ENCODE data around the gene MGRN1. TPM values are rescaled to one million over a fixed set of nuclear protein-coding genes. Genes with fewer than 3 reads are reported as not detected.

The MGRN1 gene
- polyA plus RNA-seq, 1 donor from 2014 or later: 35.9 TPM

DNA sequence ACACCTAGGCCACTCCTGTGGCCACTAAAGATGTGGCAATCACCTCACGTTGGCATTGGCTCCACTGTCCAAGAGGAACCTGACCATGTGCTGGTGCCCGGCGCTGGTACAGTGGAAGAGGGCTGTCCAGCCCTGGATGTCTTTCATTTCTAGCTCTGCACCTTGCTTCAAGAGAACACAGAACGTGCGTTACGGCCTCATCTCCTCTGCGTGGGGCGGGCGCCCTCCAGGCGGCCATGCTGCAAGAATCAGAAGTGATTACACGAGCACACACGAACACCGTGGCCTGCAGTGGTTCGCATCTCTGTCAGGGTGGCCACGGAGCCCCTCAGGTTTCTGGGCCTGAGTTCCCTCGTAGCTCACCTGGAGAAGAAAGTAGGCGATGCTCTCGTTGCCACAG, 102.0 kb downstream of the MGRN1 start:
- Histone ChIP-seq H3K4me3 (ENCODE audit: low read length) (no peak overlapping the region), H3K9ac (ENCODE audit: low read length) (no peak overlapping the region), H3K27me3 (ENCODE audit: insufficient read depth, low read depth, low read length) (no peaks in the 10 kb centered on the region), H3F3A (ENCODE audit: insufficient read depth, low read length, poor library complexity, severe bottlenecking) (no peaks in the 10 kb centered on the region), H3K79me2 (replicated peaks; ENCODE audit: insufficient read depth, low read length) (no peaks in the 10 kb centered on the region), H3K9me2 (ENCODE audit: insufficient read depth, low read length) (no peaks in the 10 kb centered on the region), H4K20me1 (ENCODE audit: insufficient read depth) (no peaks in the 10 kb centered on the region), H3K9me3 (ENCODE audit: low read length) (no peaks in the 10 kb centered on the region), H3K36me3 (ENCODE audit: insufficient read depth, low read length) (no peaks in the 10 kb centered on the region), H3K4me2 (ENCODE audit: low read length) (no peak overlapping the region), H3K27ac (ENCODE audit: low read length) (no peak overlapping the region), H2AFZ (ENCODE audit: low read depth, low read length) (no peak overlapping the region)
- TF ChIP-seq SMC3 (conservative IDR thresholded peaks at IDR 0.05; ENCODE audit: poor library complexity) (no peak), EP300 (conservative IDR thresholded peaks at IDR 0.05; ENCODE audit: poor library complexity, severe bottlenecking) (no peak), EZH2 (IDR thresholded peaks at IDR 0.05; ENCODE audit: borderline replicate concordance, insufficient read depth, low read length, poor library complexity, severe bottlenecking) (no peak), RAD21 (conservative IDR thresholded peaks at IDR 0.05) (no peak), TAF1 (IDR thresholded peaks at IDR 0.05; ENCODE audit: low read depth) (no peak), POLR2AphosphoS5 (IDR thresholded peaks at IDR 0.05) (no peak), MXI1 (conservative IDR thresholded peaks at IDR 0.05; ENCODE audit: poor library complexity, severe bottlenecking) (no peak)
- TF ChIP-seq, protein P1, sequence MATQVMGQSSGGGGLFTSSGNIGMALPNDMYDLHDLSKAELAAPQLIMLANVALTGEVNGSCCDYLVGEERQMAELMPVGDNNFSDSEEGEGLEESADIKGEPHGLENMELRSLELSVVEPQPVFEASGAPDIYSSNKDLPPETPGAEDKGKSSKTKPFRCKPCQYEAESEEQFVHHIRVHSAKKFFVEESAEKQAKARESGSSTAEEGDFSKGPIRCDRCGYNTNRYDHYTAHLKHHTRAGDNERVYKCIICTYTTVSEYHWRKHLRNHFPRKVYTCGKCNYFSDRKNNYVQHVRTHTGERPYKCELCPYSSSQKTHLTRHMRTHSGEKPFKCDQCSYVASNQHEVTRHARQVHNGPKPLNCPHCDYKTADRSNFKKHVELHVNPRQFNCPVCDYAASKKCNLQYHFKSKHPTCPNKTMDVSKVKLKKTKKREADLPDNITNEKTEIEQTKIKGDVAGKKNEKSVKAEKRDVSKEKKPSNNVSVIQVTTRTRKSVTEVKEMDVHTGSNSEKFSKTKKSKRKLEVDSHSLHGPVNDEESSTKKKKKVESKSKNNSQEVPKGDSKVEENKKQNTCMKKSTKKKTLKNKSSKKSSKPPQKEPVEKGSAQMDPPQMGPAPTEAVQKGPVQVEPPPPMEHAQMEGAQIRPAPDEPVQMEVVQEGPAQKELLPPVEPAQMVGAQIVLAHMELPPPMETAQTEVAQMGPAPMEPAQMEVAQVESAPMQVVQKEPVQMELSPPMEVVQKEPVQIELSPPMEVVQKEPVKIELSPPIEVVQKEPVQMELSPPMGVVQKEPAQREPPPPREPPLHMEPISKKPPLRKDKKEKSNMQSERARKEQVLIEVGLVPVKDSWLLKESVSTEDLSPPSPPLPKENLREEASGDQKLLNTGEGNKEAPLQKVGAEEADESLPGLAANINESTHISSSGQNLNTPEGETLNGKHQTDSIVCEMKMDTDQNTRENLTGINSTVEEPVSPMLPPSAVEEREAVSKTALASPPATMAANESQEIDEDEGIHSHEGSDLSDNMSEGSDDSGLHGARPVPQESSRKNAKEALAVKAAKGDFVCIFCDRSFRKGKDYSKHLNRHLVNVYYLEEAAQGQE (IDR thresholded peaks at IDR 0.05; ENCODE audit: borderline replicate concordance): no peak
- TF ChIP-seq, protein P2, sequence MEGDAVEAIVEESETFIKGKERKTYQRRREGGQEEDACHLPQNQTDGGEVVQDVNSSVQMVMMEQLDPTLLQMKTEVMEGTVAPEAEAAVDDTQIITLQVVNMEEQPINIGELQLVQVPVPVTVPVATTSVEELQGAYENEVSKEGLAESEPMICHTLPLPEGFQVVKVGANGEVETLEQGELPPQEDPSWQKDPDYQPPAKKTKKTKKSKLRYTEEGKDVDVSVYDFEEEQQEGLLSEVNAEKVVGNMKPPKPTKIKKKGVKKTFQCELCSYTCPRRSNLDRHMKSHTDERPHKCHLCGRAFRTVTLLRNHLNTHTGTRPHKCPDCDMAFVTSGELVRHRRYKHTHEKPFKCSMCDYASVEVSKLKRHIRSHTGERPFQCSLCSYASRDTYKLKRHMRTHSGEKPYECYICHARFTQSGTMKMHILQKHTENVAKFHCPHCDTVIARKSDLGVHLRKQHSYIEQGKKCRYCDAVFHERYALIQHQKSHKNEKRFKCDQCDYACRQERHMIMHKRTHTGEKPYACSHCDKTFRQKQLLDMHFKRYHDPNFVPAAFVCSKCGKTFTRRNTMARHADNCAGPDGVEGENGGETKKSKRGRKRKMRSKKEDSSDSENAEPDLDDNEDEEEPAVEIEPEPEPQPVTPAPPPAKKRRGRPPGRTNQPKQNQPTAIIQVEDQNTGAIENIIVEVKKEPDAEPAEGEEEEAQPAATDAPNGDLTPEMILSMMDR (IDR thresholded peaks at IDR 0.05; ENCODE audit: poor library complexity, severe bottlenecking): no peak

DNA sequence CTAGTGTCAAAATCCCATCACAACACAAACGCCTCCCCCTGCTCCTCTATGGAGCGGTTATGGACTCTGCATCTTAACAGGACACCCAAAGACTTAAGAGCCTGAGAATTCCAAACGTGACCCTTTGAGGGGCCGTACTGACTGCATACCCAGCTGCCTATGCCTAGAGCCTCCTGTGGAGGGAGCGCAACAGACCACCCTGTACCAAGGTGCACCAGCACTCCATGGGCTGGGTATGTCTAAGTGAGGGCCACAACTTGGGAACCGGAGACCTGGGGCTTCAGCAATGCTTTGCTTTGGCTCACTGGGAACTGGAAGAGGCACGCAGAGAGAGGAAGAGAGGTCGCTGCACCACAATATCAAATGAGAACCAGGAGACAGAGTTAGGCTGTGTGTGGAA, 104.0 kb downstream of the MGRN1 start:
- no peak overlapping the region for H3K9ac ChIP-seq (ENCODE audit: low read length)
- H3K9me2 ChIP-seq (ENCODE audit: insufficient read depth, low read length): no peaks in the 10 kb centered on the region
- no peak overlapping the region for H3K27ac ChIP-seq (ENCODE audit: low read length)
- no peak overlapping the region for H3K4me3 ChIP-seq (ENCODE audit: low read length)
- TF ChIP-seq MXI1 (conservative IDR thresholded peaks at IDR 0.05; ENCODE audit: poor library complexity, severe bottlenecking) (no peak), EP300 (conservative IDR thresholded peaks at IDR 0.05; ENCODE audit: poor library complexity, severe bottlenecking) (no peak), POLR2AphosphoS5 (IDR thresholded peaks at IDR 0.05) (no peak), TAF1 (IDR thresholded peaks at IDR 0.05; ENCODE audit: low read depth) (no peak), RAD21 (conservative IDR thresholded peaks at IDR 0.05) (no peak)
- TF ChIP-seq, protein P1 (IDR thresholded peaks at IDR 0.05; ENCODE audit: borderline replicate concordance): no peak
- TF ChIP-seq, protein P2 (IDR thresholded peaks at IDR 0.05; ENCODE audit: poor library complexity, severe bottlenecking): no peak
- no peaks in the 10 kb centered on the region for H3K36me3 ChIP-seq (ENCODE audit: insufficient read depth, low read length)
- no peaks in the 10 kb centered on the region for H3K9me3 ChIP-seq (ENCODE audit: low read length)
- H3K27me3 ChIP-seq (ENCODE audit: insufficient read depth, low read depth, low read length): no peaks in the 10 kb centered on the region
- H3F3A ChIP-seq (ENCODE audit: insufficient read depth, low read length, poor library complexity, severe bottlenecking): no peaks in the 10 kb centered on the region
- H3K79me2 ChIP-seq (replicated peaks; ENCODE audit: insufficient read depth, low read length): peaks cover 14% of the 10 kb centered on the region
- H2AFZ ChIP-seq (ENCODE audit: low read depth, low read length): no peak overlapping the region
- no peaks in the 10 kb centered on the region for H4K20me1 ChIP-seq (ENCODE audit: insufficient read depth)
- H3K4me2 ChIP-seq (ENCODE audit: low read length): no peak overlapping the region

Measured in neural cell (in vitro differentiated cells).